ENCODE measurements around the gene FSCB.

DNA sequence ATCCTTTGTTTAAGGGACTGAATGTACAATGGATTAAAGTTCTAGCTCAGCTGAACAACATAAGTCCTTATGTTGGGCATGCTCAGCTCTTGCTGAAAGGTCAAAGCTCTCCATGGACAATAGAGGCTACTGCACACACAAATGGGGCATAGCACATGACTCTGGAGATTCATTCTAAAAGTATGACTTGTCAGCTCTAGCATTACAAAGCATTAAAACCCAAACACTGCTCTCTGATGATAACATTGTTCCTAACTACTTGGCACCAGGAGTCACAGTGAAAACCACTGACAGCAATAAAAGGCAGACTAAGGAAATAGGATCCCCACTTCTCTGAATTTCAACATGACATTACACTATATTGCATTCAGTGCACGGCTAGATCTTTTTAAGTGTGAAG, 21.9 kb upstream of the FSCB start:
- TF ChIP-seq, protein P1, sequence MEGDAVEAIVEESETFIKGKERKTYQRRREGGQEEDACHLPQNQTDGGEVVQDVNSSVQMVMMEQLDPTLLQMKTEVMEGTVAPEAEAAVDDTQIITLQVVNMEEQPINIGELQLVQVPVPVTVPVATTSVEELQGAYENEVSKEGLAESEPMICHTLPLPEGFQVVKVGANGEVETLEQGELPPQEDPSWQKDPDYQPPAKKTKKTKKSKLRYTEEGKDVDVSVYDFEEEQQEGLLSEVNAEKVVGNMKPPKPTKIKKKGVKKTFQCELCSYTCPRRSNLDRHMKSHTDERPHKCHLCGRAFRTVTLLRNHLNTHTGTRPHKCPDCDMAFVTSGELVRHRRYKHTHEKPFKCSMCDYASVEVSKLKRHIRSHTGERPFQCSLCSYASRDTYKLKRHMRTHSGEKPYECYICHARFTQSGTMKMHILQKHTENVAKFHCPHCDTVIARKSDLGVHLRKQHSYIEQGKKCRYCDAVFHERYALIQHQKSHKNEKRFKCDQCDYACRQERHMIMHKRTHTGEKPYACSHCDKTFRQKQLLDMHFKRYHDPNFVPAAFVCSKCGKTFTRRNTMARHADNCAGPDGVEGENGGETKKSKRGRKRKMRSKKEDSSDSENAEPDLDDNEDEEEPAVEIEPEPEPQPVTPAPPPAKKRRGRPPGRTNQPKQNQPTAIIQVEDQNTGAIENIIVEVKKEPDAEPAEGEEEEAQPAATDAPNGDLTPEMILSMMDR (conservative IDR thresholded peaks at IDR 0.05): no peak
- TF ChIP-seq ZFX (IDR thresholded peaks at IDR 0.05): no peak

Data from C4-2B (cell line).